NCI-H1092 treated with DMSO at 0.1 percent for 48 hours (cell line): ENCODE measurements around the gene STRA8.

Source experiments
- DNase-seq: peaks from one replicate; lab custom pipeline; 2025; lab: John Stamatoyannopoulos, UW

The STRA8 gene

GRCh38 chr7:135233570-135233969, at the start of gene STRA8:
Gene STRA8 (plus strand): TSS chr7:135233838. CDS start chr7:135240525, 6,687 bp downstream.
- no peak for DNase-seq

GRCh38 chr7:135184254-135184841, 49.3 kb upstream of the STRA8 start:
- DNase-seq: no peak

GRCh38 chr7:135185471-135186260, 48.0 kb upstream of the STRA8 start:
- no peak for DNase-seq

- DNase-seq: no peak
These were observed 47.4 kb upstream of the STRA8 start for GRCh38 chr7:135186261-135186540.

- DNase-seq: no peak
These were observed 46.8 kb upstream of the STRA8 start for GRCh38 chr7:135186841-135187253.

- DNase-seq: no peak
These were observed 45.2 kb upstream of the STRA8 start for GRCh38 chr7:135188298-135188984.

- no peak for DNase-seq
These were observed 44.4 kb upstream of the STRA8 start for GRCh38 chr7:135189221-135189662.

GRCh38 chr7:135189961-135190360, 43.7 kb upstream of the STRA8 start:
- DNase-seq: no peak

GRCh38 chr7:135190703-135191102, 42.9 kb upstream of the STRA8 start:
- DNase-seq: no peak

- no peak for DNase-seq
These were observed 40.6 kb upstream of the STRA8 start for GRCh38 chr7:135192914-135193536.

GRCh38 chr7:135193615-135194081, 40.0 kb upstream of the STRA8 start:
- no peak for DNase-seq

- DNase-seq: no peak
These were observed 39.0 kb upstream of the STRA8 start for GRCh38 chr7:135194494-135195095.

GRCh38 chr7:135195156-135195555, 38.5 kb upstream of the STRA8 start:
- DNase-seq: no peak

- no peak for DNase-seq
These were observed 37.5 kb upstream of the STRA8 start for GRCh38 chr7:135195968-135196629.

GRCh38 chr7:135197343-135197742, 36.3 kb upstream of the STRA8 start:
- DNase-seq: no peak

GRCh38 chr7:135197906-135198655, 35.6 kb upstream of the STRA8 start:
- no peak for DNase-seq

GRCh38 chr7:135199439-135199838, 34.2 kb upstream of the STRA8 start:
- no peak for DNase-seq

- no peak for DNase-seq
These were observed 32.8 kb upstream of the STRA8 start for GRCh38 chr7:135200821-135201331.

- DNase-seq: no peak
These were observed 32.3 kb upstream of the STRA8 start for GRCh38 chr7:135201350-135201749.

GRCh38 chr7:135204341-135204749, 29.3 kb upstream of the STRA8 start:
- DNase-seq: no peak

GRCh38 chr7:135204876-135205275, 28.8 kb upstream of the STRA8 start:
- DNase-seq: no peak
